T-helper 1 cell treated with Interleukin-12 subunit alpha and Interleukin-12 subunit beta and Interleukin-4 antibody, amounts not matched to agents 30 μg/mL and 1 μg/mL, for 36 hours (primary cell): ENCODE measurements around the gene SLC25A21.
"Not testable (repeated sequence)": the region's sequence is repeated elsewhere in the genome, so short reads cannot be mapped to it uniquely, and the experiment has no call there.

Experiments used
- H3K27ac Mint-ChIP-seq: one replicate; pipeline ENCODE4 v1.8.0; 2021; ENCODE audit warnings: mild to moderate bottlenecking, mixed read lengths
- H3K27me3 Mint-ChIP-seq: one replicate; pipeline ENCODE4 v1.8.0; 2021; ENCODE audit warnings: low read depth, mixed read lengths
- H3K36me3 Mint-ChIP-seq: one replicate; pipeline ENCODE4 v1.8.0; 2021; ENCODE audit warnings: low read depth, mixed read lengths
- H3K4me1 Mint-ChIP-seq: one replicate; pipeline ENCODE4 v1.8.0; 2021; ENCODE audit warnings: low read depth, mixed read lengths
- H3K4me3 Mint-ChIP-seq: one replicate; pipeline ENCODE4 v1.8.0; 2021; ENCODE audit warnings: mild to moderate bottlenecking, moderate library complexity, mixed read lengths
- H3K9me3 Mint-ChIP-seq: one replicate; pipeline ENCODE4 v1.8.0; 2021; ENCODE audit warnings: mixed read lengths

Gene SLC25A21

DNA sequence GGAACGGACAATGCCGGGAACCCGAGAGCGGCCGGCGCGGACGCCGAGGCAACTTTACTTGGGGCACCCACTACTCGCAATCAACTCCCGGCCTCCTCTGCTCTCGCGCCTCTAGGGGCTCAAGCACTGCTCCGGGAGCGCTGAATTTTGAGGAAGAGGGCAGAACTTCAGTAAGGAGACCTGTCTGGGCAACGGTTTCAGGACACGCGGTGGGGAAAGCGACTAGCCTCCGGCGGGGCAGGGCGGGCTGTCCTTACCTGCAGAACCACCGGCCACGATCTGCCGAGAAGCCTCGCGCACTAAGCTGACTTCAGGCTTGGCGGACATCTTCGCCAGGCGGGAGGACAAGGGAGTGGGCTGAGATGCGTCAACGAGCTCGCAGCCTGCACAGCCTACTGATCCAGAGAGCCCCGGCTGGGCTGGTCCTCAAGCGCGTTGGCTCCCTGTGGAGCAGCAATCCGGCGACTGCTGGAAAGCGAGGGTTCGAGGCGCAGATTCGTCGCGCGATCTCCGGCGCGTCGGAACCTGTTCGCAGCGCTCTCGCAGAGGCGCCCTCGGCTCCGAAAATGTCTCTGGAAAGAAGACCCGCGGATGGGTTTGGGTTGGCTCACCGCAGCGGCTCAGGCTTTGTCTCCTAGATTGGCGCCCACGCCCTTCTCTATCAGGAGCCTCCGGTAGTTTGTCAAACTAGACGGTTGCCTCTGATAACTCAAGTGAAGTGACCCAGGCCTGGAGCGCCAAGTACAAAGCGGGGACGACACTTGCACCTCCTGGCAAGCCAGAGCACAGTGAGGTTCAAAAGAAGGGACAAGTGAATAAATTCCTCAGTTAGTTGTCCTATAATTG lies at the start of gene SLC25A21:
Gene SLC25A21, minus strand, starts transcription at position 583 of the 846 bp plus-strand sequence.
- Mint-ChIP-seq H3K4me3 (no peak within 1 kb of the TSS), H3K4me1 (no peaks in the 10 kb centered on the region), H3K27me3 (peaks cover 22% of the 10 kb centered on the region), H3K36me3 (no peaks in the 10 kb centered on the region), H3K27ac (no peak within 1 kb of the TSS), H3K9me3 (no peaks in the 10 kb centered on the region)

DNA sequence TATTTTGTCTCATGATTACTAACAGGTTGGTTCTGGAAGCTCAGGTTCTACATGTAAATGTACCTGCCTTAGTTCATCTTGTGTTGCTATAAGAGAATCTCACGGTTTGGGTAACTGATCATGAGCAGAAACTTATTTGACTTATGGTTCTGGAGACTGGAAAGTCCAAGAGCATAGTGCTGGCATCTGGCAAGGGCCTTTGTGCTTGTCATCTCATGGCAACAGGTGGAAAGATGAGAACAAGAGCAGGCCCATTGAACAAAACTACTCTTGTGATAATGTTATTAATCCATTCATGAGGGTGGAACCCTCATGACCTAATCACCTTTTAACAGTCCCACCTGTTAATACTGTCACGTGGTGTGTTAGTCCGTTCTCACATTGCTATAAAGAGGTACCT lies 48.7 kb upstream of the SLC25A21 start:
- Mint-ChIP-seq H3K27ac (no peak overlapping the region), H3K36me3 (no peaks in the 10 kb centered on the region), H3K4me3 (no peak overlapping the region), H3K4me1 (no peaks in the 10 kb centered on the region), H3K9me3 (peaks cover 11% of the 10 kb centered on the region), H3K27me3 (no peaks in the 10 kb centered on the region)

DNA sequence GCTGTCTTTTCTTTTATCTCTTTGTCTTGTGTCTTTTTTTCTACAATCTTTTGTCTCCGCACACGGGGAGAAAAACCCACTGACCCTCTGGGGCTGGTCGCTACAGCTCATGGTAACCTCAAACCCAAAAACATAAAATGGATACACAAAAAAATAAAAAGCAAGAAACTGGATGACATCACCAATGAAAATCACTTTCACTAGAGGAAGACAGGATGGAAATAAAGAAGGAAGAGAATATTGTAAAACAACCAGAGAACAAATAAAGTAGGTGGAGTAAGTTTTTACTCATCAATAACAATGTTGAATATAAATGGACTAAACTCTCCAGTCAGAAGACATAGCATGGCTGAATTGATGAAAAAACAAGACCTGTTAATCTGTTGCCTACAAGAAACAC lies 42.9 kb upstream of the SLC25A21 start:
- no peaks in the 10 kb centered on the region for H3K36me3 Mint-ChIP-seq
- H3K4me3 Mint-ChIP-seq, result no peak overlapping the region
- H3K4me1 Mint-ChIP-seq, result no peaks in the 10 kb centered on the region
- no peaks in the 10 kb centered on the region for H3K27me3 Mint-ChIP-seq
- H3K9me3 Mint-ChIP-seq, result peaks cover 13% of the 10 kb centered on the region
- H3K27ac Mint-ChIP-seq, result no peak overlapping the region

DNA sequence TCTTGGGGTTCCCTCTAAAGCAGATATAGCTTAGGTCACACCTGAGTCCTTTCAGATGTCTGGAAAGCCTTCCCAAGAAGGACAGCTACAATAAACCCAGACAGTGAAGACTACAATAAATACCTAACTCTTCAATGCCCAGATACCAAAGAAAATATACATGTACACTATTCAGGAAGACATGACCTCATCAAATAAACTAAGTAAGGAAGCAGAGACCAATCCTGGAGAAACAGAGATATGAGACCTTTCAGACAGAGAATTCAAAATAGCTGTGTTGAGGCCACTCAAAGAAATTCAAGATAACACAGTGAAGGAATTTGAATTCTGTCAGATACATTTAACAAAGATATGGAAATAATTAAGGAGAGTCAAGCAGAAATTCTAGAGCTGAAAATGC lies 40.6 kb upstream of the SLC25A21 start:
- no peak overlapping the region for H3K4me3 Mint-ChIP-seq
- no peak overlapping the region for H3K27ac Mint-ChIP-seq
- no peaks in the 10 kb centered on the region for H3K4me1 Mint-ChIP-seq
- peaks cover 13% of the 10 kb centered on the region for H3K9me3 Mint-ChIP-seq
- H3K36me3 Mint-ChIP-seq, result no peaks in the 10 kb centered on the region
- H3K27me3 Mint-ChIP-seq, result no peaks in the 10 kb centered on the region

DNA sequence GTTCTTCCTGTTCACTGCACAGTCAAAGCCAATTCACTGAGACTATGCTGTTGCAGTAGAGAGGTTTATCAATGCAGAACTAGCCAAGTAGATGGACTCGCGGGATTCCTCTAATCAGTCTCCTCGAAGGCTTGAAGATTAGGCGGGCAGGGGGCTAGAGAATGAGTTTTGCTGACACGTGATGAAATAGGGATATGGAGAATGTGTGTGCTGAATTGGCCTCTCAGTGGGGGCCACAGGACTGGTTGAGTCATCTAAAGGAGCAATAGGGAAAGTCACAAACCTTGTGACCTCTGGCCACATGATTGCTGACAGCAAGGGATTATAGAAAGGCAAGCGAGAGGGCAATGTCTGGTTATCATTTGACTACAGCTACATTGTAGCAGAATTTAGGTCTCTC lies 38.0 kb upstream of the SLC25A21 start:
- H3K4me3 Mint-ChIP-seq, result no peak overlapping the region
- no peaks in the 10 kb centered on the region for H3K27me3 Mint-ChIP-seq
- H3K9me3 Mint-ChIP-seq, result peaks cover 19% of the 10 kb centered on the region
- H3K27ac Mint-ChIP-seq, result no peak overlapping the region
- no peaks in the 10 kb centered on the region for H3K36me3 Mint-ChIP-seq
- no peaks in the 10 kb centered on the region for H3K4me1 Mint-ChIP-seq

DNA sequence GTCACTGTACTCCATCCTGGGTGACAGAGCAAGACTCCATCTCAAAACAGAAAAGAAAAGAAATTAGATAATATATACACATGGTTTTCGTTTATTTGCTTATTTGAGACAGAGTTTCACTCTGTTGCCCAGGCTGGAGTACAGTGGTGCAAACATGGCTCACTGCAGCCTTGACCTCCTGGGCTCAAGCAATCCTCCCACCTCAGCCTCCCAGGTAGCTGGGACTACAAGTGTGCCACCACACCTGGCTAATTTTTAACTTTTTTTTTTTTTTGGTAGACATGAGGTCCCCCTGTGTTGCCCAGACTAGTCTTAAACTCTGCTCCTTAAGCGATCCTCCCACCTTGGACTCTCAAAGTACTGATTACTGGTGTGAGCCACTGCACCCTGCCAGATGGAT lies 37.2 kb upstream of the SLC25A21 start:
- H3K9me3 Mint-ChIP-seq, result peaks cover 19% of the 10 kb centered on the region
- not testable (repeated sequence) for H3K36me3 Mint-ChIP-seq, H3K27ac Mint-ChIP-seq

DNA sequence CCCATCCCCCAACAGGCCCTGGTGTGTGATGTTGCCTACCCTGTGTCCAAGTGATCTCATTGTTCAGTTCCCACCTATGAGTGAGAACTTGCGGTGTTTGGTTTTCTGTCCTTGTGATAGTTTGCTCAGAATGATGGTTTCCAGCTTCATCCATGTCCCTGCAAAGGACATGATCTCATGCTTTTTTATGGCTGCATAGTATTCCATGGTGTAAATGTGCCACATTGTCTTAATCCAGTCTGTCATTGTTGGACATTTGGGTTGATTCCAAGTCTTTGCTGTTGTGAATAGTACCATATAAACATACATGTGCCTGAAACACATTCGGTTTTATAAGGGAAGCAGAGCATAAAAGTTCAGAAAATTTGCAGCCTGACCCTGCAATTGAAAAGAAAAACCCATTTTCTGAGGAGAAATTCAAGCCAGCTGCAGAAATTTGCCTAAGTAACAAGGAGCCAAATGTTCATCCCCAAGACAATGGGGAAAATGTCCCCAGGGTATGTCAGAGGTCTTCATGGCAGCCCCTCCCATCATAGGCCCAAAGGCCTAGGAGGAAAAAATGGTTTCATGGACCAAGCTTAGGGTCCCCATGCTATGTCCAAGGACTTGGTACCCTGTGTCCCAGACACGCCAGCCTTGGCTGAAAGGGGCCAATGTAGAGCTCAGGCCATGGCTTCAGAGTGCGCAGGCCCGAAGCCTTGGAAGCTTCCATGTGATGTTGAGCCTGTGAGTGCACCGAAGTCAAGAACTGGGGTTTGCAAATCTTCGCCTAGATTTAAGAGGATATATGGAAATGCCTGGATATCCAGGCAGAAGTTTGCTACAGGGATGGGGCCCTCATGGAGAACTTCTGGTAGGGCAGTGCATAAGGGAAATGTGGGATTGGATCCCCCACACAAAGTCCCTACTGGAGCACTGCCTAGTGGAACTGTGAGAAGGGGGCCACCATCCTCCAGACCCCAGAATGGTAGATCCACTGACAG lies 33.5 kb upstream of the SLC25A21 start:
- not testable (repeated sequence) for H3K9me3 Mint-ChIP-seq, H3K36me3 Mint-ChIP-seq

More for the DNA sequence above, 37.2 kb upstream of the SLC25A21 start:
- H3K4me1 Mint-ChIP-seq, H3K4me3 Mint-ChIP-seq, H3K27me3 Mint-ChIP-seq: not testable (repeated sequence)

DNA sequence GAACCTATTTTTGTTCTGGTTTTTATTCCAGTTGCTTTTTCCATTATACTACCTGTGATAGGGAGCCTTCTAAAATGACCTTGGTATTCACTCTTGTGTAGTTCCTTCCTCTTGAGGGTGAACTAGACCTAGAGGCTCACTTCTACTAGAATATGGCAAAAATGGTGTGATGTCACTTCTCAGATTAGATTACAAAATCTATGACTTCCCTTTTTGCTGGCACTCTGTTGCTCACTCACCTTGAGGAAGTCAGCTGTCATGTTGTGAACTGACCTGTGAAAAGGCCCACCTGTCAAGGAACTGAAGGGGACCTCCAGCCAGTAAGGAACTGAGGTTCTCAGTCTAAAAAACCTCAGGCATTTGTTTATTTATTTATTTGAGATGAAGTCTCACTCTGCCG lies 31.0 kb upstream of the SLC25A21 start:
- H3K4me1 Mint-ChIP-seq, result no peaks in the 10 kb centered on the region
- peaks cover 6% of the 10 kb centered on the region for H3K9me3 Mint-ChIP-seq
- H3K4me3 Mint-ChIP-seq, result no peak overlapping the region
- H3K36me3 Mint-ChIP-seq, result no peaks in the 10 kb centered on the region
- H3K27me3 Mint-ChIP-seq, result peaks cover 6% of the 10 kb centered on the region
- H3K27ac Mint-ChIP-seq, result no peak overlapping the region

More for the DNA sequence above, 33.5 kb upstream of the SLC25A21 start:
- not testable (repeated sequence) for H3K4me3 Mint-ChIP-seq, H3K4me1 Mint-ChIP-seq, H3K27ac Mint-ChIP-seq, H3K27me3 Mint-ChIP-seq

DNA sequence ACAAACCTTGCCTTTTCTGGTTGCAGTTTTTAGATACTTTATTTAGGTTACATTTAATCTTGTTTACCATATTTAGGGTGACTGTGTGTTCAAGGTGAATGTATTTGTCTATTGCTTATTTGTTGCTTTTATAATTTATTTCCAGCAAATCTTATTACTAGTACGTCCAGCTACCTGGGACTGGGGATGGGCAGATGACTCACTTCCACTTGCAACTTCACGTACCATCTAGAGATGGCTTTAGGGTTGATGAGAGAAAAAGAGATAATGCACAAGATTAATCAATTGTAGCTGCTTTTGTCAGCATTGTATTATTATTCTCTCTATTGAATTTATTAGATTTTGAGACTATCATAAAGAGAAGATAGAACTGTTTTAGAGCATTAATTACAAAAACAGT lies 30.4 kb upstream of the SLC25A21 start:
- Mint-ChIP-seq H3K27ac (no peak overlapping the region), H3K4me1 (peaks cover 1% of the 10 kb centered on the region), H3K4me3 (no peak overlapping the region), H3K9me3 (peaks cover 6% of the 10 kb centered on the region), H3K27me3 (peaks cover 12% of the 10 kb centered on the region), H3K36me3 (no peaks in the 10 kb centered on the region)

DNA sequence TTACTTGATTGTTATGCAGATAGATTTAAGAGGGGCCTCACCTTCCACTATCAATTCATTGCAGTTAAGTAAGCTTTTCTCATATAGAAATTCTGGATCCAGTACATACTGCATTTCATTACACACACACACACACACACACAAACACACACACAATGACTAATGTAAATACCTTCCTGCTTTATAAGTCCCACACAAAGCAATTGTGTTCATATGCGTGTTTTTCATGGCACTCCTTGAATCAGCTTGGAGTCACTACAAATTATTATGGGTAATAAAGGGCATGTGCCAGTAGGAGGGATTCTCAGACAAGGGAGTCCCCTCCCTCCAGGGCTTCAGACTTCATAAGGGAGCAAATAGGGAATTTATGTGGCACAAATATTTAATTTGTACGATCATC lies 29.9 kb upstream of the SLC25A21 start:
- H3K36me3 Mint-ChIP-seq, result no peaks in the 10 kb centered on the region
- peaks cover 6% of the 10 kb centered on the region for H3K9me3 Mint-ChIP-seq
- no peak overlapping the region for H3K4me3 Mint-ChIP-seq
- no peak overlapping the region for H3K27ac Mint-ChIP-seq
- peaks cover 4% of the 10 kb centered on the region for H3K4me1 Mint-ChIP-seq
- peaks cover 16% of the 10 kb centered on the region for H3K27me3 Mint-ChIP-seq

DNA sequence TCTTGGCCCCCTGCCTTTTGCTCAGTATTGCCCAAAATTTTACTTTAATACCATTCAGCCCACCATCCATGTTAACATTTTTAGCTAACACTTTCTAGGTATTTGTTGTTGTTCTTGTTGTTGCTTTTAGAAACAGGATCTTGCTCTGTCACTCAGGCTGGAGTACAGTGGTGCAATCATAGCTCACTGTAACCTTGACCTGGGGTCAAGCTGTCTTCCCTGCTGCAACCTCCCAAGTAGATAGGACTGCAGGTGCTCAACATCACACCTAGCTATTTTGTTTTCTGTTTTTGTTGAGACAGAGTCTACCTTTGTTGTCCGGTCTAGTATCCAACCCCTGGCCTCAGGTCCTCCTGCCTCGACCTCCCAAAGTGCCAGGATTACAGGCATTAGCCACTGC lies 29.3 kb upstream of the SLC25A21 start:
- H3K4me1 Mint-ChIP-seq, result peaks cover 5% of the 10 kb centered on the region

DNA sequence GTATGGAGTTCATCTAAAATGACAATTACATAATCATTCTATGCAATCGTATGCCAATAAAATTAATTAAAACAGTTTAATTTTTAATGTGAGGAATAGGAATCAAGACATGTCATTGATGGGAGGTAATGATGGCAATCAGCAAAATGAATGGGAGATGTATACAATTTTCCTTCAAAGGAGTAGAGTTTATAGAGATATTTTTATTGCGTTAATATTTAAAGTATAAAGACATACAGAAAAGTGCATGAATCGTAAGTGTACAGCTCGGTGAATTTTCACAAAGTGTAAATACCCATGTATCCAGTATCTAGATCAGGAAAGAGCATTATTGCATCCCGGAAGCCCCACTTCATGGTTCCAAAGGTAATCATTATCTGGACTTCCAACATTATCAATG lies 26.5 kb upstream of the SLC25A21 start:
- no peak overlapping the region for H3K4me3 Mint-ChIP-seq
- H3K27ac Mint-ChIP-seq, result no peak overlapping the region
- H3K27me3 Mint-ChIP-seq, result peaks cover 20% of the 10 kb centered on the region
- peaks cover 5% of the 10 kb centered on the region for H3K4me1 Mint-ChIP-seq
- peaks cover 7% of the 10 kb centered on the region for H3K9me3 Mint-ChIP-seq
- H3K36me3 Mint-ChIP-seq, result no peaks in the 10 kb centered on the region

More for the DNA sequence above, 29.3 kb upstream of the SLC25A21 start:
- Mint-ChIP-seq H3K27ac (no peak overlapping the region), H3K36me3 (no peaks in the 10 kb centered on the region), H3K4me3 (no peak overlapping the region), H3K27me3 (peaks cover 20% of the 10 kb centered on the region), H3K9me3 (peaks cover under 1% of the 10 kb centered on the region)

DNA sequence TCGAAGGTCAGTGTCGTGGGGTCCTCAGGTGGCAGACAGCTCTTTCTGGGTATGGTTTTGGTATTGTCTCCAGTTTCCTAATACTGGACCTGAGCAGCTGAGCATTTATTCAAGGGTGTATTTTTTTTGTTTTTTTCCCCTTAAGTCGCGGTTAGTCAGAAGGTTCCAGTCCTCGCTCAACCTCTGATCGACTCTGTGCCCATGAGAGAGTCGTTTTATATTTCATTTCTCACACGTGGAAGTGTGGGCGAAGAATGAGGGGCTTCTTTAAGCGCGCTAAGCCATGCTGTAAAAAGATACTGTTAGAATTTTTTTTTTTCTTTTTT lies 25.8 kb upstream of the SLC25A21 start:
- no peak overlapping the region for H3K4me3 Mint-ChIP-seq
- no peaks in the 10 kb centered on the region for H3K36me3 Mint-ChIP-seq
- H3K27me3 Mint-ChIP-seq, result peaks cover 20% of the 10 kb centered on the region
- H3K27ac Mint-ChIP-seq, result no peak overlapping the region
- H3K9me3 Mint-ChIP-seq, result peaks cover 7% of the 10 kb centered on the region
- peaks cover 5% of the 10 kb centered on the region for H3K4me1 Mint-ChIP-seq

DNA sequence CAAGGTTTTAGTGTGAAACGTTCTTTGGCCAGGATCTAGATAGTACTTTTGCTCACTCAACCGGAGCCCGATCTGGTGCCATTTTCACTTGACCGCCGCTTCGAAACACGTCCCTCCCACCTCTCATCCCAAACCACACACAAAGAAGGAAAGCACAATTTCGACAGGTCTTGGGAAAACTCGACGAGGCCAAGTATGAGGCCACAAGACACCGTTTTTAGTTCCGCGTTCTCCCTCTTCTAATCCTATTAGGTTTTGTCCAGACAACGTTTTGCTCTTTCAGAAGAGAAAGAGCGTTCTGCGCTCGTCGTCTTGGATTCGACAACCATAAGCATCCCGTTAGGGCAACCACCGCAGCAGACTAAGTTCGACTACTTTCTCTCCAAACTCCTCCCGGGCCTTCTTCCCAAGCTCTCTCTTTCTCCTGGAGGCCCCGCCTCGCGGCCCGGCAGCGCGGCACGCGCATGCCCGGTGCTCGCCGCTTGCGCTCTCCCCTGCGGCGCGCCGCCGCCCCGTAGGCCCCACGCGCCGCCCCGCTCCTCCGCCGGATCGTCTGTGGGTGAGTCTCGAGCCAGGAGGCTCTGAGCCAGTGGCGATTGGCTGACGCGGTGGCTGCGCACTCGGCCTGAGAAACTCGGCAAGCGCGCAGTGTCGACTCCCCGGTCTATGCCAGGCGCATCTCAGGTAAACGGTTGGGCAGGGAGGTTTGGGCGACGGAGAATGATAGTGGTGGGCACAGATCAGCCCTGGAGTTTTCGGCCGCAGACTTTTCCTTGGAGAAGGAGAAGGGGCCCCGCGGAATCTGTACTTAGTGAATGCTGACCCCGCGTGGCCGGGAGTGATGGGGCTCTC lies 25.2 kb upstream of the SLC25A21 start, which contains the start of gene MIPOL1:
Gene MIPOL1, plus strand, starts transcription at position 517 of the 852 bp plus-strand sequence. CDS start 49,952 bp downstream, outside the sequence.
- peak within 1 kb of the TSS; percentile 64 for H3K4me3 Mint-ChIP-seq
- H3K27ac Mint-ChIP-seq, result no peak within 1 kb of the TSS
- H3K9me3 Mint-ChIP-seq, result peaks cover 7% of the 10 kb centered on the region
- H3K4me1 Mint-ChIP-seq, result peaks cover 5% of the 10 kb centered on the region
- H3K27me3 Mint-ChIP-seq, result peaks cover 20% of the 10 kb centered on the region
- H3K36me3 Mint-ChIP-seq, result no peaks in the 10 kb centered on the region
